Fibroblast of lung (primary cell): Measurements from ENCODE around the gene WDR33. TPM values are rescaled to one million over a fixed set of nuclear protein-coding genes. Genes with fewer than 3 reads are reported as not detected.

Experiments
- DNase-seq, 2 donors: peaks; one replicate each; pipeline versions ENCODE4 v3.0.0 to v3.0.0-alpha.2; 2010; ENCODE audit warnings: low read depth in 2 of 2
- H2AFZ ChIP-seq: 2 replicates; pipeline ENCODE4 v1.5.1; 2012; ENCODE audit warnings: low read length, control low read depth, inconsistent platforms
- H3K27ac ChIP-seq: 2 replicates; pipeline ENCODE4 v1.5.1; 2011; ENCODE audit warnings: low read length, control low read depth; ENCODE audit not compliant: insufficient read depth
- H3K27me3 ChIP-seq: 2 replicates; pipeline ENCODE4 v1.5.1; 2011; ENCODE audit warnings: mild to moderate bottlenecking, low read length; ENCODE audit not compliant: control insufficient read depth, insufficient read depth
- H3K36me3 ChIP-seq: 2 replicates; pipeline ENCODE4 v1.5.1; 2011; ENCODE audit warnings: low read length; ENCODE audit not compliant: control insufficient read depth, insufficient read depth
- H3K4me1 ChIP-seq: 2 replicates; pipeline ENCODE4 v1.5.1; 2011; ENCODE audit warnings: low read length; ENCODE audit not compliant: control insufficient read depth, insufficient read depth; ENCODE audit errors: extremely low read depth
- H3K4me2 ChIP-seq: 2 replicates; pipeline ENCODE4 v1.5.1; 2011; ENCODE audit warnings: low read length, control low read depth; ENCODE audit not compliant: insufficient read depth; ENCODE audit errors: extremely low read depth
- H3K4me3 ChIP-seq, 4 experiments: fragments of 200-600 bp in 1 of 4; sonication (generic) in 1 of 4; replicated peaks in 1 of 4; 2 replicates each; pipeline ENCODE4 v1.5.1; 2011 to 2016; ENCODE audit warnings: low read length in 4 of 4, low read depth in 3 of 4, mild to moderate bottlenecking in 3 of 4, control low read depth in 2 of 4, inconsistent platforms in 1 of 4, mixed read lengths in 1 of 4; ENCODE audit not compliant: insufficient read depth in 1 of 4; ENCODE audit errors: control extremely low read depth in 1 of 4
- H3K79me2 ChIP-seq: 2 replicates; pipeline ENCODE4 v1.5.1; 2012; ENCODE audit warnings: mild to moderate bottlenecking, low read length, inconsistent platforms; ENCODE audit not compliant: control insufficient read depth, insufficient read depth
- H3K9ac ChIP-seq: 2 replicates; pipeline ENCODE4 v1.5.1; 2011; ENCODE audit warnings: mild to moderate bottlenecking, low read length, control low read depth; ENCODE audit not compliant: insufficient read depth
- H3K9me3 ChIP-seq: 2 replicates; pipeline ENCODE4 v1.5.1; 2012; ENCODE audit warnings: low read depth, low read length; ENCODE audit not compliant: control insufficient read depth, insufficient read depth
- H4K20me1 ChIP-seq: 2 replicates; pipeline ENCODE4 v1.5.1; 2011; ENCODE audit warnings: low read length; ENCODE audit not compliant: control insufficient read depth, insufficient read depth; ENCODE audit errors: extremely low read depth
- CTCF ChIP-seq, 2 donors: IDR thresholded peaks in 1 of 2; conservative IDR thresholded peaks in 1 of 2; 1 replicate in 1 of 2; 2 replicates in 1 of 2; pipeline ENCODE4 v1.5.1; 2011 to 2012; ENCODE audit warnings: low read length in 2 of 2, control low read depth in 1 of 2, inconsistent platforms in 1 of 2, low read depth in 1 of 2, mild to moderate bottlenecking in 1 of 2
- EZH2 ChIP-seq: IDR thresholded peaks from 2 replicates; pipeline ENCODE4 v1.5.1; 2012; ENCODE audit warnings: low read length, control low read depth, mild to moderate bottlenecking; ENCODE audit errors: missing control alignments
- polyA plus RNA-seq, 2 donors: library from polyadenylated mRNA; depleted of rRNA in 1 of 2; stranded (reverse) in 1 of 2; unstranded in 1 of 2; fragments of >200 nt; gene quantifications; 2 replicates each; pipeline ENCODE4 v1.2.1, GENCODE V29; 2011 to 2012; ENCODE audit warnings: missing spikeins in 1 of 2
- total RNA-seq: library from RNA; depleted of rRNA; stranded (reverse); fragments of >200 nt; gene quantifications from 2 replicates; pipeline ENCODE4 v1.2.1, GENCODE V29; 2014

The WDR33 gene
- total and polyA plus RNA-seq, 2 donors (not counting 1 experiment from before 2014, with no cell fraction given): 27.2 to 28.6 TPM

DNA sequence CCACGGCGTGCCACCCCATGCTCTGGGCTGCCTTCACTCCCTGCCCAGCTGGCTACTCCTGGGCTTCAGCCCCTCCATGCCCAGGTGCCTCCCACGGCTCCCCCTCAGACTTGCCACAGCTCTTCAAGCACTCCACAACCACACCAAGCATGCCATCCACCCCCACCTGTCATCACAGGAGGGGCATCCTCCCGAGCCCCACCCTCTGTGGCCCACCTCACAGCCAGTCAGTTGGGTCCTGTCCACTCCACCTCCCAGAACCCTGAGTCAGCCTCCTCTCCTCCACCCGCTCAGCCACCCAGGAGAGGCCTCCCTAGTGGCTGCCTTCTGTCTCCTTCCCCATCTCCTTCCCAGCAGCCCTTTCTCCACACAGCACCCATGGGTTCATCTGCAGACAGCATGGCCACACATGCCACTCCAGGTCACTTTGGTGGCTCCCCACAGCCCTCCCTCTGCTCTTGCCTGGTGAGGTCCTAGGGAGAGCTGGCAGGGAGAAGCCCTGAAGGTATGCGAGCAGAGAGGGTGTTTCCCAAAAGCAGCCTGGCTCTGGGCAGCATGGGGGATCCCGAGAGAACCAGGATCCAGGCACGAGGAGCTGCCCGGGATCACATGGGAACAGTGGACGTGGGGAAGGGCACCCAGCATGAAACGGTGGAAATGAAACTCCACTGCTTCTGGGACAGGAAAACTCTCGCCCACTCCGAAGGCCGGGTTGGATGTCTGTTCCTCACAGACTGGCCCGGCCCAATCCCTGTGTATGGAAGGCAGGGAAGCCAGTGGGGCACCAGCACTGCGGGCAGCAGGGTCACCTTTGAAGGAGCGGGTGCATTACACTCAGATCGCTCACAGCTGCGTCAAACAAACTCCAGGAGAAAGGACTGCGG lies 138.4 kb downstream of the WDR33 start:
- H3K9ac ChIP-seq: no peak overlapping the region
- no peaks in the 10 kb centered on the region for H3K9me3 ChIP-seq
- no peak overlapping the region for H2AFZ ChIP-seq
- no peaks in the 10 kb centered on the region for H3K36me3 ChIP-seq
- DNase-seq: no peak
- no peaks in the 10 kb centered on the region for H3K4me1 ChIP-seq
- H3K27ac ChIP-seq: no peak overlapping the region
- H3K27me3 ChIP-seq: peaks cover 11% of the 10 kb centered on the region
- no peaks in the 10 kb centered on the region for H4K20me1 ChIP-seq
- no peak for TF ChIP-seq EZH2
- no peak for TF ChIP-seq CTCF (conservative IDR thresholded peaks at IDR 0.05 in 1 of 2, IDR thresholded peaks at IDR 0.05 in 1 of 2; ENCODE audit: low read depth in 1 of 2, low read length in 2 of 2)
- no peak overlapping the region for H3K4me2 ChIP-seq
- H3K4me3 ChIP-seq: no peak overlapping the region
- no peaks in the 10 kb centered on the region for H3K79me2 ChIP-seq

- no peaks in the 10 kb centered on the region for H3K9me3 ChIP-seq
- H2AFZ ChIP-seq: no peak overlapping the region
- no peaks in the 10 kb centered on the region for H3K79me2 ChIP-seq
- no peak for TF ChIP-seq EZH2
- TF ChIP-seq CTCF (conservative IDR thresholded peaks at IDR 0.05 in 1 of 2, IDR thresholded peaks at IDR 0.05 in 1 of 2; ENCODE audit: low read depth in 1 of 2, low read length in 2 of 2): no peak
- H3K27ac ChIP-seq: no peak overlapping the region
- no peak overlapping the region for H3K9ac ChIP-seq
- no peak overlapping the region for H3K4me2 ChIP-seq
- no peaks in the 10 kb centered on the region for H4K20me1 ChIP-seq
- no peak overlapping the region for H3K4me3 ChIP-seq
- no peak for DNase-seq
- no peaks in the 10 kb centered on the region for H3K4me1 ChIP-seq
- no peaks in the 10 kb centered on the region for H3K36me3 ChIP-seq
- peaks cover 9% of the 10 kb centered on the region for H3K27me3 ChIP-seq
Measured at GRCh38 chr2:127671557-127672302, 139.2 kb downstream of the WDR33 start.

- Histone ChIP-seq H2AFZ (no peak overlapping the region), H3K27me3 (peaks cover 13% of the 10 kb centered on the region), H3K9me3 (no peaks in the 10 kb centered on the region), H3K4me3 (no peak overlapping the region), H3K4me1 (no peaks in the 10 kb centered on the region), H3K4me2 (no peak overlapping the region), H3K79me2 (no peaks in the 10 kb centered on the region), H3K36me3 (no peaks in the 10 kb centered on the region), H3K9ac (no peak overlapping the region), H4K20me1 (no peaks in the 10 kb centered on the region), H3K27ac (no peak overlapping the region)
- TF ChIP-seq CTCF (conservative IDR thresholded peaks at IDR 0.05 in 1 of 2, IDR thresholded peaks at IDR 0.05 in 1 of 2; ENCODE audit: low read depth in 1 of 2, low read length in 2 of 2) (no peak), EZH2 (no peak)
- no peak for DNase-seq
Measured at GRCh38 chr2:127670957-127671290, 140.0 kb downstream of the WDR33 start.
